Measurements from ENCODE around the gene DIAPH1. TPM values are rescaled to one million over a fixed set of nuclear protein-coding genes. Genes with fewer than 3 reads are reported as not detected.
A peak's percentile ranks its signal among the peaks of the same experiment; 100 is the strongest.
"Not testable (repeated sequence)": the region's sequence is repeated elsewhere in the genome, so short reads cannot be mapped to it uniquely, and the experiment has no call there.

The DIAPH1 gene
- total RNA-seq, 1 experiment from 2014 or later, result 157 TPM

DNA sequence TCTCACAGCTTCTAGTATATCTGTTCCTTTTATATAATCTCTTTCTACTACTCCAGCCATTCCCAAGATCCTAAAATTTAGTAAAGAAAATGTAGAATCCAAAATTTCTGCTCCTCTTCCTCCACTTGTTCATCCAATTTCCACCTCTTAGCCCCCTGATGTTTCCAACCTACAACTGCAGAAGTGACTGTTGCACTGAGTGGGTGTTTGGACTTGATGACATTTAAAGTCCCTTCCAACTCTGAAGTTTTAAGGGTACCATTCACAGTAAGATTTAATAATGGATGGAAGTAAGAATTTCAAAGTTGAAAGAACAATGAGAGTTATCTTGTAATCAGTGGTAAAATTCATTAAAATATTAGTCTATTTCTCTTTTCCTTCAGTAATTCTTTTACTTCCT lies 5.5 kb downstream of the DIAPH1 start:
- Histone ChIP-seq H3K27ac (no peak overlapping the region), H3K9me2 (ENCODE audit: insufficient read depth) (no peaks in the 10 kb centered on the region), H2AFZ (no peak overlapping the region), H3K79me2 (ENCODE audit: low read depth) (peaks cover 94% of the 10 kb centered on the region), H4K20me1 (ENCODE audit: insufficient read depth) (peaks cover 53% of the 10 kb centered on the region), H3F3A (ENCODE audit: insufficient read depth, low read depth) (peaks cover 25% of the 10 kb centered on the region), H3K4me3 (no peak overlapping the region), H3K4me2 (no peak overlapping the region), H3K36me3 (ENCODE audit: low read depth) (peaks cover 14% of the 10 kb centered on the region), H3K9me3 (ENCODE audit: insufficient read depth, low read depth) (no peaks in the 10 kb centered on the region), H3K4me1 (replicated peaks; ENCODE audit: insufficient read depth) (peaks cover 18% of the 10 kb centered on the region), H3K27me3 (ENCODE audit: insufficient read depth, low read depth) (no peaks in the 10 kb centered on the region)
- POLR2A ChIA-PET (ENCODE audit: unreplicated experiment), result interaction anchor here (0.6 kb wide), 1 partner anchor 265 kb away, joined by 5 read pairs; no protein-coding TSS in a partner anchor
- CTCF ChIA-PET, result no interaction called here
- intact Hi-C loops (cut with micrococcal nuclease; ENCODE audit: unreplicated experiment), result no loop called here
- no TSS peak for BruUV-seq (replicated peaks)
- no peak for DNase-seq
- TF ChIP-seq EZH2 (IDR thresholded peaks at IDR 0.05; ENCODE audit: low read depth), result no peak
- TF ChIP-seq, protein P1, sequence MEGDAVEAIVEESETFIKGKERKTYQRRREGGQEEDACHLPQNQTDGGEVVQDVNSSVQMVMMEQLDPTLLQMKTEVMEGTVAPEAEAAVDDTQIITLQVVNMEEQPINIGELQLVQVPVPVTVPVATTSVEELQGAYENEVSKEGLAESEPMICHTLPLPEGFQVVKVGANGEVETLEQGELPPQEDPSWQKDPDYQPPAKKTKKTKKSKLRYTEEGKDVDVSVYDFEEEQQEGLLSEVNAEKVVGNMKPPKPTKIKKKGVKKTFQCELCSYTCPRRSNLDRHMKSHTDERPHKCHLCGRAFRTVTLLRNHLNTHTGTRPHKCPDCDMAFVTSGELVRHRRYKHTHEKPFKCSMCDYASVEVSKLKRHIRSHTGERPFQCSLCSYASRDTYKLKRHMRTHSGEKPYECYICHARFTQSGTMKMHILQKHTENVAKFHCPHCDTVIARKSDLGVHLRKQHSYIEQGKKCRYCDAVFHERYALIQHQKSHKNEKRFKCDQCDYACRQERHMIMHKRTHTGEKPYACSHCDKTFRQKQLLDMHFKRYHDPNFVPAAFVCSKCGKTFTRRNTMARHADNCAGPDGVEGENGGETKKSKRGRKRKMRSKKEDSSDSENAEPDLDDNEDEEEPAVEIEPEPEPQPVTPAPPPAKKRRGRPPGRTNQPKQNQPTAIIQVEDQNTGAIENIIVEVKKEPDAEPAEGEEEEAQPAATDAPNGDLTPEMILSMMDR (conservative IDR thresholded peaks at IDR 0.05), result no peak

DNA sequence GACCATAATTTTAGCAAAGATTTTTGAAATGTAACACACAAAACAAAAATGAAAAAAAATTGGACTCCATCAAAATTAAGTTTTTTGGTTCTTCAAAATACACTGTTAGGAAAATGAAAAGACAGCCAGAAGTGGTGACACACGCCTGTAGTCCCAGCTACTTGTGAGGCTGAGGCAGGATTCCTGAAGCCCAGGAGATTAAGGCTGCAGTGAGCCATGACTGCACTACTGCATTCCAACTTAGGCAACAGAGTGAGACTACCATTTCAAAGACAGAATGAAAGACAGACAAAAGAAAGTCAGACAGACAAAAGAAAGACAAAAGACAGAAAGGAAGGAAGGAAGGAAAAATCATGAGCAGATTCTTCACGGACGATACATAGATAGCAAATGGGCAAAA lies 7.5 kb downstream of the DIAPH1 start:
- TF ChIP-seq, protein P1 (conservative IDR thresholded peaks at IDR 0.05), result no peak
- no peak for TF ChIP-seq EZH2 (IDR thresholded peaks at IDR 0.05; ENCODE audit: low read depth)
- CTCF ChIA-PET, result no interaction called here
- Histone ChIP-seq H3K4me2 (no peak overlapping the region), H2AFZ (no peak overlapping the region), H3K4me3 (no peak overlapping the region), H3K27ac (no peak overlapping the region), H3K27me3 (ENCODE audit: insufficient read depth, low read depth) (no peaks in the 10 kb centered on the region), H4K20me1 (ENCODE audit: insufficient read depth) (peaks cover 52% of the 10 kb centered on the region), H3K9me3 (ENCODE audit: insufficient read depth, low read depth) (no peaks in the 10 kb centered on the region), H3K4me1 (replicated peaks; ENCODE audit: insufficient read depth) (peaks cover 2% of the 10 kb centered on the region; the same call in 1 of the 2 replicates), H3K9me2 (ENCODE audit: insufficient read depth) (no peaks in the 10 kb centered on the region), H3F3A (ENCODE audit: insufficient read depth, low read depth) (peaks cover 15% of the 10 kb centered on the region), H3K79me2 (ENCODE audit: low read depth) (peaks cover 97% of the 10 kb centered on the region), H3K36me3 (ENCODE audit: low read depth) (peaks cover 14% of the 10 kb centered on the region)
- no peak for DNase-seq
- POLR2A ChIA-PET (ENCODE audit: unreplicated experiment), result no interaction called here
- BruUV-seq (replicated peaks), result no TSS peak
- intact Hi-C loops (cut with micrococcal nuclease; ENCODE audit: unreplicated experiment), result no loop called here

DNA sequence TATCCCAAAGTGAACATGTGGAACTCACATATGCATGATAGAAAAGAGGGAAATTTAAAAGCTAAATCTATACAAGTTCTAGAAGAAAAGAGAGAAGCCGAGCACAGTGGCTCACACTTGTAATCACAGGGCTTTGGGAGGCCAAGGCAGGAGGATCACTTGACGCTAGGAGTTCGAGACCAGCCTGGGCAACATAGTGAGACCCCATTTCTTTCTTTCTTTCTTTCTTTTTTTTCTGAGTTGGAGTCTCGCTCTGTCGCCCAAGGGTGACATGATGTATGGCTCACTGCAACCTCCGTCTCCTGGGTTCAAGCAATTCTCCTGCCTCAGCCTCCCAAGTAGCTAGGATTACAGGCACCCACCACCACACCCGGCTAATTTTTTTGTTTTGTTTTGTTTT lies 8.9 kb downstream of the DIAPH1 start:
- intact Hi-C loops (cut with micrococcal nuclease; ENCODE audit: unreplicated experiment), result not testable (repeated sequence)

DNA sequence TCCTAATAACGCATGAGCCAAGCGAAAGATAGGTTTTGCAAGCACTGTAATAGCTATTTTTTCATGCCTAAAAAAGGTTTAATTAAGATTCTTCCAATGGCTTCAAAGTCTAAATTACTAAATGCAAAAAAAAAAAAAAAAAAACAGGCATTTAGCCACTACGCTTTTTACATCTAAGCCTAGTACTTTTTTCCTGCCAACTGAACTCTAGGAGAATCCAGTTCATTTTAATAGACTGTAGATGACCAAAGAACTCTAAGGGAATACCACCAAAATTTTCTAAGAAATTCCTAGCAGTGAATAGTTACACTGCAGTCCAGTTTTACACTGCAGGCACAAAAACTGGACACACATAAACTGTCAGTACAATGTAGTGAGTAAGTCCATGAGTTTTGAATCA lies 9.8 kb downstream of the DIAPH1 start:
- Histone ChIP-seq H2AFZ (no peak overlapping the region), H3K27me3 (ENCODE audit: insufficient read depth, low read depth) (no peaks in the 10 kb centered on the region), H3K4me3 (no peak overlapping the region), H3K4me2 (no peak overlapping the region), H3K79me2 (ENCODE audit: low read depth) (peaks cover 89% of the 10 kb centered on the region), H3K36me3 (ENCODE audit: low read depth) (peaks cover 4% of the 10 kb centered on the region; the same call in 1 of the 2 replicates), H4K20me1 (ENCODE audit: insufficient read depth) (peaks cover 48% of the 10 kb centered on the region), H3K9me3 (ENCODE audit: insufficient read depth, low read depth) (no peaks in the 10 kb centered on the region), H3K4me1 (replicated peaks; ENCODE audit: insufficient read depth) (peaks cover 15% of the 10 kb centered on the region), H3K9me2 (ENCODE audit: insufficient read depth) (no peaks in the 10 kb centered on the region), H3F3A (ENCODE audit: insufficient read depth, low read depth) (peaks cover 27% of the 10 kb centered on the region), H3K27ac (peak overlapping the region; percentile 9)
- ChIA-PET CTCF (no interaction called here), POLR2A (ENCODE audit: unreplicated experiment) (no interaction called here)
- DNase-seq, result no peak
- intact Hi-C loops (cut with micrococcal nuclease; ENCODE audit: unreplicated experiment), result no loop called here
- TF ChIP-seq, protein P1 (conservative IDR thresholded peaks at IDR 0.05), result no peak
- no peak for TF ChIP-seq EZH2 (IDR thresholded peaks at IDR 0.05; ENCODE audit: low read depth)
- BruUV-seq (replicated peaks), result no TSS peak

More for the DNA sequence above, 8.9 kb downstream of the DIAPH1 start:
- peaks cover 94% of the 10 kb centered on the region for H3K79me2 ChIP-seq (ENCODE audit: low read depth)
- H3F3A ChIP-seq (ENCODE audit: insufficient read depth, low read depth), result peaks cover 22% of the 10 kb centered on the region
- H2AFZ ChIP-seq; H3K9me2 ChIP-seq (ENCODE audit: insufficient read depth); H3K9me3 ChIP-seq (ENCODE audit: insufficient read depth, low read depth); DNase-seq; H3K27me3 ChIP-seq (ENCODE audit: insufficient read depth, low read depth); H3K4me3 ChIP-seq; POLR2A ChIA-PET (ENCODE audit: unreplicated experiment); H3K4me2 ChIP-seq; H3K36me3 ChIP-seq (ENCODE audit: low read depth); H3K4me1 ChIP-seq (replicated peaks; ENCODE audit: insufficient read depth); BruUV-seq (replicated peaks); CTCF ChIA-PET: not testable (repeated sequence)
- peaks cover 52% of the 10 kb centered on the region for H4K20me1 ChIP-seq (ENCODE audit: insufficient read depth)
- peak overlapping the region; percentile 9; the same call in 1 of the 2 replicates for H3K27ac ChIP-seq

Measured in PC-9 (cell line).